Embryonic facial prominence (tissue), 1 donor: ENCODE results near the gene BID.

ENCODE experiments used
- DNase-seq: peaks from one replicate; pipeline ENCODE4 v3.0.0-alpha.2; 2016; ENCODE audit errors: extremely low spot score

Gene BID

DNA sequence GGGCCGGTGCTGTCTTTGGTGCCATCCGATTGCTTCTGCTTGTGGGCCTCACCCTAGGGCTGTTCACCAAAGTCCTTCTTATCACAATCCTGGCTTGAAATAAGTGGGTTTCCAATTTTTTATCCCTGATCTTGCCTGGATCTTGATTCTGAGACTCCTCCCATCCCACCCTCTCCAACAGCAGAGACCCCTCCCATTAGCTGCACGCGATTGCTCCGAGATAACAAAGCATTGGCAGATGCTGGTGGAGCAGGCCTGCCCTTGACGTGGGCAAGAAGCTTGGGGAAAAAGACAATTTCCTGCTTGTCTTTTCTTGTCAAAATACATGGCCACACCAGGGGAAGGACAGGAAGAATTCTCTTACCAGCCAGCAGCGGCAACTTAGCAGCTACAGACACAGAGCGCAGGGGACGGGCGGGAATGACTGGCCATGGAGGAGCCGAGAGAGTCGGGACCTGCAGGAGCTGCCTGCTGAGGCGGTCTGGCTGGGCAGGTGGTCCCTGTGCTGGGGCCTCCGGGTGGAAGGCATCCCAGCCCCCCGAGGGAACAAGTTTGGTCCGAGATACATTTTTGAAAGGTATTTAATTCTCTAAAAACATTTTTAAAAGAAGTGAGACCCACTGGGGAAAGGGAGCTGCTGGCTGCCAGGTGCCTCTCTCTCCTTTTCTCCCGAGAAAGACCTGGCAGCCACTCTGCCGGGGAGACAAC lies 9.7 kb upstream of the BID start:
- DNase-seq: no peak

DNA sequence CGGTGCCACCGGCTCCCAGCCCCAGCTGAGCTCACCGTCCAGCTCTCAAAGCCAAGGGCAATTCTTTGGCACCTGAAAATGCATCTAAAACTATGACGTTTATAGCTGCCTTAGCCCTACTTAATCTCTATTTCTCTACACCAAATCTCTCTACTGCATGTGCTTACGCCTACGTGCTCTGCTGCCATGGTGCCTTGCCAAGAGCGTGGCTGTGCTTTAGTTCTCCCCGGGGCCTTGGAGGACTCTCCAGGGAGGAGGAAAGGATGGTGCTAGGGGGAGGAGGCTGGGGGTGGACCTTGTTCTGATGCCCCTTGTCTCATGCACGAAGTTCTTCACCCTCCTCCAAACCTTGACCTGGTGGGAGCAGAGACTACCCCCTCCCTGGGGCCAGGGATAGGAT lies 9.0 kb upstream of the BID start:
- no peak for DNase-seq

DNA sequence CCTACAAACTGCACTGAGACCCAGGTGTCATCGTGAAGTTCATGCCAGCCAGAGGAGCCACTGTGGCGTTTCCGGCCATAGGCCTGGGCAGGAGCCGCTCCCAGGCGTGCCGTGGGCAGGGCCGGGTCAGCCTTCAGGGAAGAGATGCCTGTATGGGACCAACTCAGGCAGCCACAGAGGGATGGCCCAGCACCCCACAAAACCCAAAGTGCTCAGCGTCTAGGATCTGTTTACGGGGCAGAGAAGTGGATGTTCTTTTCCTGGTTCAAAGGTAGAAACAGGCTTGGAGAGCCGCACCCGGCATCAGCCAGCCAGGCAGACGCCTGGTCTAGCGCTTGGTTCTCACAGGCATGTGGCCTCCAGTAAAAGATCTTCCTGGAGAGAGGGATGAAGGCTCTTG lies 8.4 kb upstream of the BID start:
- no peak for DNase-seq

DNA sequence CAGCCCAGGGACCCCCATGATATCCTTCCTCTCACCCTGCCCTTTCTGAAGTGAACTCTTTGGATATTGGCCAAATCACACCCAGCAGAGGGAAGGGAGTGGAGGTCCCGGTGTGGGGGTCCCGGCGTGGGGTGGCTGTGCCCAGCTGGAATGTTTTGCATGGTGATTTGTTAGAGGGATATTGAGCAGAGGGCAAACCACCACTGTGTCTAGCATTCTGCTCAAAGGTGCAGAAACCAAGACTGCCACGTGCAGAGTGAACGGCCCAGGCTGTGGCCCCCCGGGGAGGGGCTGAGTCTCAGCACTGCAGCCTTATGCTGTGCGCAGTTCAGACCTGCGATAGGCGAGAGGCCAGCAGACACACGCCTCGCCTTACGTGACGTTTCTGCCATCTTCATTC lies 7.9 kb upstream of the BID start:
- DNase-seq: no peak

DNA sequence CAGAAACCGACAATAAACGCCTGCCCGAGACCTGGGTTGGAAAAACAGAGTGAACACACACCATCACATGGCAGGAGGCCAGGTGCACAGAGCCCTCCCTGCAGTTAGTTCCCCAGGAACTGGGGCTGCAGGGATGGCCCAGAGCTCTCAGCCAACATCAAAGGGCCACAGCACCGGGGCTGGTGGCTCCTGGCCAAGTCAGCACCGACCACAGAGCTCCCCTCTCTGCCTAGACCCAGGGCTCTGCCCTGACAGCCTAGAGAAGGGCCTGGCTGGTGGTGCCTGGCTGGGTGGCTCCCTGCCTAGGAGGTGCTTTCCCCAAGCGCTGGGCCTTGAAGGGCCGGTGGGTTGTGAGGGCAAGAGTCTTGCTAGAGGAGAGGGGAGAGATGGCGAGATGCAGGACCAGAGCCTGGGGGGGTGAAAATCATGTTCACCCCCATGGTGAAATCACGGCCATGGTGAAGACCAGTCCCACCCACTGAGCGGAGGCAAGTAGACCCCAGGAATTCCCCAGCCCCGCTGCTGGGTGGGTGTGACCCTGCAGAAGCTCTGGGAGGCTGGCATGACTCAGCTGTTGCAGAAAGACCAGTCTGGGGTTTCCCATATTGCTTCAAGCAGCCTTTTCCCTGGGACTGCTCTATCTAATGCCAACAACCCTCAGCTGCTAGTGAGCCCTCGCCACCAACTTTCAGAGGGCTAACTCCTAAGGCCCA lies 7.2 kb upstream of the BID start:
- no peak for DNase-seq

DNA sequence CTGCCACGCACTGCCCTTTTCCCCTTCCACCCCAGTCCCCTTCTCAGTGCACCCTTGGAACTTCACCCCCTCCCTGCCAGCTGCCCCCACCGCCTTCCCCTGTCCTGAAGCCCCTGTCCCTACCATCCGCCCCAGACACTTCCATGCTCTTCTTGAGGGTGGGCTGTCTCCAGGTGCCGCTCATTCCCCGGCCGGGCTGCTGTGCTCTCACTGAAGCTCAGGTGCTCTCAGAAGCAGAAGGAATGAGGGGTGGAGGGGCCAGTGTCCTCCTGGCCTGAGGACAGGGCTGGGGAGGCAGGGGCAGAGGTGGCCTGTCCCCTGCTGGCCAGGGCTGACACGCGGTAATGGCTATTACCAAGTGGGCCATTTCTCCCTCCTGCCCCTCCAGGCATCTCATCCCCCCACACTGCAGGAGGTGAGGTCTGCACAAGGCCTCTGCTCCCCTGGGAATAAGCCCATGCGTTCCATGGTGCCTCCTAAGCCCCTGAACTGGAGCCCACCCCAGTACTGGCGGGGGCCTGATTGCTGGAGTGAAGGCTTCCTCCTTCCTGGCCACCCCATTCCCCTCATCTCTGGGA lies 6.6 kb upstream of the BID start:
- DNase-seq: no peak

DNA sequence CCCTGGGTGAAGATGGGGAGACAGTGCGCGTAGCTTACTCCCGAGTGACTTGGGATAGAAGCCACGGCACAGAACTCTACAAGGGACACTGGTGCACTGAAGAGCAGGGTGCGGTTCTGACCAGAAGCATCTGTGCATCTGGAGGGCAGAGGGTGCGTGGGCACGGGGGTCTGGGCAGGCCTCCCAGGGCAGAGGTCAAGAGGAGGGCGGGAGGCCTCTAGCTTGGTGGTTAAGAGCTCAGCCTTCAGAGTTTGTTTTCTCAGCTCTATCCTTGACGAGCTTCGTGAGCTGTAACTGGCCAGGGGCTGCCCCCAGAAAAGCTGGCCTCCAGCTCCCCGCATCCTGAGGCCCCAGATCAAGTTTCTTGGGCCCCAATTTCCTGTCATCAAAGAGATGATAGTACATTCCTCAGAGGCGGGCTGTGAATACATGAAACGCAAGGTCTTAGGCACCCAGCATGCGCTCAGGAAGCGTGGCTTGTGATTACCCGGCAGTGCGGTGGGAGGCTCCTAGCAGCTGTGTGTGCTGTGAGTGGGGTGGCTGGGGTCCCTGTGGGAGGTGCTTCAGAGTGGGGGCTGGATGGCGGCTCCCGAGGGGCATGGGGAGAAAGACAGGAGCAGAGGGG lies 6.0 kb upstream of the BID start:
- DNase-seq: no peak

DNA sequence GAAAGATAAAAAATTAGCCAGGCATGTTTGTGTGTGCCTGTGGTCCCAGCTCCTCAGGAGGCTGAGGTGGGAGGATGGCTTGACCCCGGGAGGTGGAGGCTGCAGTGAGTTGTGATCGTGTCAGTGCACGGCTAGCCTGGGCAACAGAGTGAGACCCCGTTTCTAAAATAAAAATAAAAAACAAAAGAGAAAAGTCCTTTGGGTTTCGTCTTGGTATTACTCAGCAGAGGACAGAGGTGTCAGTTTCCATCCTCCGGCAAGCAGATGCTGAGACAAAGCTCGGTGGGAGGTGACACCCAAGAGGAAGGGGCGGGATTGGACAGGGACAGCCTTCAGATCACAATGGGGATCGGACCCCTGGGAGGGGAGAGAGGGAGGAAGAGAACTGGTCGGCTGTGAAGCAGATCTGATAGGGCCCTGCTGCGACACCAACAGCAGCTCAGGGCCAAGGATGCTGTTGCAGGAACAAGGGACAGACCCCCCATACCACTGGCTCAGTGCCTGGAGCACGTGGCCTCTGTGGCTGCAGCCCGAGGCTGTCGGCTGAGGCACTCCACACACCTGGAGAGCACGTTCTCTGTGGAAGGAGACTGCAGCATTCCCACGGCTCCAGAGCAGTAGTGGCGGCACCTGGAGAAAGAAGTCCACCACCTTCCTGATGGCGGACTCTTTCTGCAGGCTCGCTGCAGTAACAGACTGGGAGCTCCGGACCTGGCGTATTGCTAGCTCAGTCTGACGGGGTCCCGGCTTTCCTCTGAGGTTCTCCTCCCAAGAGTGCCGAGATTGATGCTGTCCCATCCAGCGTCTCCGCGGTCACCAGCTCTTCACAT lies 5.2 kb upstream of the BID start:
- no peak for DNase-seq

DNA sequence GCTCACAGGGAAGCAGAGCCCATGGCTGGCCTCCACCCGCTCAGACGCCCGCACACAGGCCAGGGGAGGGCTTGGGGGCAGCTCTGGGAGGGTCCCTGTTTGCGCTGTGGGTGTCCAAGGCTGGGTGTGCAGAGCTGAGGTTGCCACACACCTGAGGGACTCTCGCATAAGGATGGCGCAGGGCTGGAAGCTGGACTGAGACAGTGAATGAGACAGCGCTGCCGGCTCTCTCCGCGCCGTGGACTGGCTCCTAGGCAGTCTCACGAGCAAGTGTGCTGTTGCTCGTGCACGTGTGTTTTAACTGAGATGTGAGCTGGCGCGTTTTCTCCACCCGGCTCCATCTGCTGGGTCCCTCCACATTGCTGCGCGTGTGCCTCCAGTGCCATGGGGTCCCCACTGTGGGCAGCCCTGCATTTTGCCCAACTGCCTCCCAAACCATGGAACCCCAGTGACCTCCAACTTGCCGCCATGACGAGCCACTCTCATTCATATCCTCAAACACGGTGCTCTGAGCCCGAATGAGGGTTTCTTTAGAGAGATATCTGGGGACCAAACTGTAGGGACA lies 4.2 kb upstream of the BID start:
- DNase-seq: no peak

DNA sequence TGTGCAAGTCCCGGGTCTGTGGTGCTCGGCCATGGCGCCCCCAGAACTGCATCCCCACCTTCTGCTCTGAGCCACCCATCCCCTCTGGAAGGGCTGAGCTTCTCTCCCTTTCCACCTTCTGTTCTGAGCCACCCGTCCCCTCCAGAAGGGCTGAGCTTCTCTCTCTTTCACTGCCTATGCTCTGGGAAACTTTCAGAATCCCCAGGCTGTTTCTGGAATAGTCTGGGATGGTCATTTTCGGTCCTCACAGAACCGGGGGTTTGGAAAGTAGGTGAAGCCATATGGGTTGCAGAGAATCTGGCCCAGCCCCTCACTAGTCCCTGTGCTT lies 3.4 kb upstream of the BID start:
- no peak for DNase-seq

DNA sequence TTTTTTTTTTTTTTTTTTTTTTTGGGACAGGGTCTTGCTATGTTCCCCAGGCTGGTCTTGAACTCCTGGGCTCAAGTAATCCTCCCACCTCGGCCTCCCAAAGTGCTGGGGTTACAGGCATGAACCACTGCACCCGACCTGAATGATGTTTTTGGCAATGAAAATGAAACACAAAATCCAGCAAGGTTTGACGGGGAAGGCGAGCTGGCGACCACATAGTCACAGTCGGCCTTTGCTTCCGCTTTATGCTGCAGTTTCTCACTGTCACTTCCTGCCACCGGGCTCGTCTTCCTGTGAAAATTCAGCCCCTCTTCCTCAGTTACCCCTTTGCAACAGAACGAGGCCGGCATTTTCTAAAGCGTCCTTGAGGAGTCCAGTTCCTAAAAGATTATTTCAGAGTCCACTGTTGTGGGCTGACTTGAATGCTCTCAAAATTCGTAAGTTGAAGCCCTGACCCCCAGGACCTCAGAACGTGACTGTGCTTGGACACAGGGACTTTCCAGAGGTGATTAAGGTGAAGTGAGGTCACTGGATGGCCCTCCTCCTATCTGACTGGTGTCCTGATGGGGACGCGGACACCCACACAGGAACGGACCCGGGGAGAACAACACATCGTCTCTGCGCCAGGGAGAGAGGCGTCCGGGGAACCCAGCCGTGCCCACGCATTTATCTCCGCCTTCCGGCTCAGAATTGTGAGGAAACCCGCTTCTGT lies 2.9 kb upstream of the BID start:
- DNase-seq: no peak

DNA sequence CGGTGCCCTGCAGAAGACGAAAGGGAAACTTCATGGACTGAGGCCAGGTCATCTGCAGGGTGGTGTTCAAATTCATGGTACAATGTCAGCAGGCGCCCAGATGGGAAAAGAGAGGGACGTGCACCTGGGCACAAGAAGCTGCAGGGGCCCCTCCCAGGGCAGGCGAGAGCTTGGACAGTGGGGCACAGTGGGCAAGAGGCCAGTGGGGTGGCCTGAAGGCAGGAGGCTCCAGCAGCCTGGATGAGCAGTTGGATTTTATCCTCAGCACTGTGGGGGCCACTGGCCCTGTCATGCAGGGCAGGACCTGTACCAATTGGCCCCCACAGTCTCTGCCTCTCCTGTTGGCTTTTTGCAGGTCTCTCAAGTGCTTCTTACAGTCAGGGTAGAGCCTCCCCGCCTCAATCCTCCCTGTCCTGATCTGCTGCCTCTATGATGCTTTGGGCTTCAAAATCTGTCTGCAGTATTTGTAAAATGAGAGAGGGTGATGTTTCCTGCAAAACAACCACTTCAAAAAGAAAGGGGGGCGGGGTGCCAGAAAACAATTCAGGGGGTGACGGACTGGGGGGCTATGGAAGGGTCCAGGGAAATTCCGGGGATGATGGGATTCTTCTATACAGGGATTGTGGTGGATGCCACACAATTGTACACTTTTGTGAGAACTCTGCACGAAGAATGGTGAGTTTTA lies 1.7 kb upstream of the BID start:
- no peak for DNase-seq

DNA sequence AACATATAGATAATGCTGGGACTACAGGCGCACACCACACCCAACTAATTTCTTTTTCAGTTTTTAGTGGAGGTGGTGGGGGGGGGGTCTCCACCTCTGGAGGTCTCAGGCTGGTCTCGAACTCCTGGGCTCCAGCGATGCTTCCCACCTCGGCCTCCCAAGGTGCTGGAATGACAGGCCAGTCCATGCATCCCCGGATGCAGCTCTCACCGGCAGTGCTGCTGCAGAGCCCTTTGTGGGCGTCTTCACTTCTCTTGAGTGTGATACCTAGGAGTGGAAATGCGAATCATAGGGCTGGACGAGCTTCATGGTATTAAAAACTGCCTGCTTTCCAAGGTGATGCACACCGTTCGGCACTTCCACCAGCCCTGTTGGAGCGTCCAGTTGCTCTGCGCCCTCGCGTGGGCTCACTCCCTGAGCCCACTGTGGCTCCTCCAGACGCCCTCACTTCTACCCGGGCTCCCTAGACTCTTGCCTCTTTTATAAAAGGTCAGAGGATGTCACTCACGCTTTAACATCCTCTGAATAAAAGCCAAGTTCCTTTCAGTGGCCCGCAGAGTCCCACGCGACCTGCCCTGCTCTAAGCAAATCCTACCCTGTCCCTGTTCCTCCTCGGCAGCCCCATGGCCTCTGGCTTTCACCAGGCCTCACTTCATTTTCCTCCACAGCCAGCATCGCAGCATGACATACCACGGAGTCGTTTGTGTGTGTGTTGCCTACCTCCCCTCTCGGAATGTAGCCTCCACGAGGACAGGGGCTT lies 837 bp upstream of the BID start:
- DNase-seq: no peak

DNA sequence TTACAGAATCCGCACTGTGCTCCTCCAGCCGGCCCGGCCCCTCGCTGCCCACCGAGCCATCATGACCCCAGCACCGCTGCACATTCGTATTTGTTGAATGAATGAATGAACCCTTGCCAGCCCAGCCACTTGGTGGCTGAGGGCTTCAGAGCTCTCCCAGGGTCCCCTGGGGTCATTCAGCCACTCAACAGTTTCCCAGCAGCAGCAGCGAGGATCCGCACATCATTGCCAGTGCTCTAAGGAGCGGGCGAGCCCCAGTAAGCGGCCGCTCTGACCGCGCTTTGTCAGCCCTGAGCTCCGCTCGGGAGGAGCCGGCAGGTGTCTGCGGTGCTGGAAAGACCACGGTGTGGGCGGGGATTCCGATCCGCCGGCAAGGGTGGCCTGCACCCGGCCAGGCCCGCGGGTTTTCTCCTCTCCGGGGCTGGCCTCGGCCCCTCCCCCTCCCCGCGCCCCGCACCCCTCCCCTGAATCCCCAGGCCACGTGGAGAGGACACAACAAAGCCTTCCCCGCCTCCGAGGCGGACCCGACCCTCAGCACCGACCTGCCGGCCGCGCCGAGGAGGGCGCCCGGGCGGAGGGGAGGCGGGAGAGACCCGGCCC lies 563 bp downstream of the BID start:
- no peak for DNase-seq

DNA sequence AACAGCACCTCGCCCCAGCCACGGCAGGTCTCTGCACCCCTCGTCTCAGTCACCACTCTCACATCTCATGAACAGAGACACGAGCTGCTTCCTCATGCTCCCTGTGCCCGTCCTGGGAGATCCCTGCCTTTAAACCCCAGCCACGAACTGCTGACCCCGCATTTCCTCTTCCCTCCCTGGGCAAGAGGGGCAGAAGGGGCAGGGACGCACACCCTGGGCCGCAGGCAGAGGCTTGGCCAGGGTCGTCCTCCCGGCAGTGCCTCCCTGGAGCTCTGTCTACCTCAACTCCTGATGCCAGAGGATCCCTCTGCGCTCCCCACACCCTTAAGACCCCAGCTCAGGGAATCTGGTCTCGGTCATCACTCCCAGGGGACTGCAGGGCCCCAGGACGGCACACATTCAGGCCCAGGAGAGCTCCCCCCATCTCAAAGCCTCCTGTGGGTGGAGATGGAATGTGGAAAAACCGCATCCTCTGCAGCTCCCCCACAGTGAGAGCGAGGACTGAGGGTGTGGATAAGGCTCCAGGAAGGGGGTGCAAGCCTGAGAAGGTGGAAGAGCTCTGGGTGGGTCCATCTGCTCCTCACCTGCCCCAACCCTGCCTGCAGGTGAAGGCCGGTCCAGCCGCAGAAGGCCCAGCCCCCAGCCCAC lies 1.2 kb downstream of the BID start:
- no peak for DNase-seq

DNA sequence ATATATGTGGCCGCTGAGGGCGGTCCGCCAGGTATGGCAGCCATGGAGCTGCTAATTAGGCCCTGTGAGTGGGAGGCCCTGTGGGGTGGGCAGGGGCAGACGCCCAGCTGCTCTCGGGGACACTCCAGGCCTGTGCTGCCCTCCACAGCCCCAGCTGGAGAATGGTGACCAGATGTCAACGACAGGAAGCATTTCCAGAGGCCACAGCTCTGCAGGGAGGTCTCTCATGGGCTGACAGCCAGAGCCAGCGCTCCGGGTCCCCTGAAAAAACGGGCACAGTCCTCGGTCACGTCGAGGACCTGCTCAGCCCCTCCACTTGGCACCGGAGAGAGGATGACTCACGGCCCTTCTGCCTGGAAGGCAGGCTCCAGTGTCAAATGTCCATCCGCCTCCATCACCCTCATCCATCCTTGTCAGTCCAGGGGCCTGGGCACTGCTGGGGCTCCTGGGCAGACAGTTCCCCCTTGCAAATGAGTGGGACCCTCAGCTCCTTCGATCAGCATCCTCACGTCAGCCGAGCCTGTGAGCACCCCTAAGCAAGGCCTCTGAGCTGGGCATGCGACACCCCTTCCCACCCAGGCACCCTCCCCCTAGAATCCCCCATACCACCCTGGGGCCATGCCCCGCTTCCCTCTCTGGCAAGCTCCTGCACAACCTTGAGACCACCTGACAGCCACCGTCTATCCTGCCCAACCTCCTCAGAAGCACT lies 1.9 kb downstream of the BID start:
- DNase-seq: no peak

DNA sequence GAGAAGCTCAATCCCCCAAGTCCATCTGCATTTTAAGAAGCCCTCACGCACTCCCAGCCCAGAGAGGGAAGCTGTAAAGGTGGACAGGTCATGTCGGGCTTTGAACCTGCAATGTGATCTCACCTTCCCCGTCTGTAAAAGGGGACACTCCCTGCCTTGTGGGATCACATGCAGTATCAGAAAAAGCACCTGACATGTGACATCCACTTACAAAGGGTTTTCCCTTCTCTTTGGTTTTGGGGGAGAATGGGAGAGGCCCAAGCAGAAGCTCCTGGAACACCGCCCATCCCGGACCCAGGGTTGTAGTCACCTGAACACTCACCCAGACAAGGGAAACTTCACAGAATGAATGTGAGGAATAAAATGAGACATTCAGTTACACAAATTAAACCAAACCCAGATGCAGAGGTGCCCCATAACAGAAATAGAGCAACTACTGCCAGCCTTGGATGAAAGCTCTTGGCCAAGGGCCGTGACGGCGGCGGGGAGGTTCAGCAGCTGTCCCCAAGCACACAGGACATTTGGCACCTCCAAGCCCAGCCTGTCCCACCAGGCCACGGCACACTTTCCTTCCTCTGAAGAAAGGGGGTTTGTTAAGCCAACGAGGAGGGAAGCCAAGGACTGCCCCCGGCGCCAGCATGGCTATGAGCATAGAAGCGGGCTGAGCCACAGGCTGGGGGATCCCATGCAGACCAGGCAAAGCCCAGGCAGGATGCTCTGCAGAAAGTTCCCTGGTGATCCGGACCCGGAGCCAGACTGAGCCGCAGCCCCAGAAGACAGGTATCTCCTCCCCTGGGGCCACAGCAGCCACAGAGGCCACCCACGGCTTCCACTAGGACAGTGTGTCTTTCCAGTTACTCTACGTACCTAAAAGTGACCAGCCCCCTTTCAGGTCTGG lies 3.8 kb downstream of the BID start:
- no peak for DNase-seq
